PC-9 (cell line): ENCODE results near the gene SLC36A3. TPM values are rescaled to one million over a fixed set of nuclear protein-coding genes. Genes with fewer than 3 reads are reported as not detected.

Experiments
- BruUV-seq: library from RNA; stranded (reverse); fragments of 400-500 nt; replicated peaks from 2 replicates; lab custom pipeline; 2021; lab: Mats Ljungman, UMichigan
- CTCF ChIA-PET: fragments of 300-600 bp; sonication (Branson Sonifier 250); formaldehyde crosslinking; loops from one replicate; lab custom pipeline; 2022; ENCODE audit warnings: antibody characterized with exemption; lab: Charles Lee
- POLR2A ChIA-PET: fragments of 300-600 bp; sonication (Branson Sonifier 250); formaldehyde crosslinking; loops from one replicate; lab custom pipeline; 2022; ENCODE audit warnings: antibody characterized with exemption; ENCODE audit not compliant: unreplicated experiment; lab: Charles Lee
- DNase-seq, 2 experiments: peaks; one replicate each; pipeline versions ENCODE4 v3.0.0 to v3.0.0-alpha.2; 2015 to 2022; ENCODE audit warnings: mixed read lengths in 1 of 2
- H2AFZ ChIP-seq: fragments of 200-600 bp; sonication (generic); 2 replicates; pipeline ENCODE4 v1.8.1; 2017; ENCODE audit warnings: antibody characterized with exemption
- H3F3A ChIP-seq: fragments of 200-600 bp; sonication (generic); 2 replicates; pipeline ENCODE4 v1.8.1; 2017; ENCODE audit warnings: antibody characterized with exemption, mild to moderate bottlenecking, low read depth; ENCODE audit not compliant: insufficient read depth
- H3K27ac ChIP-seq: fragments of 200-600 bp; sonication (generic); 2 replicates; pipeline ENCODE4 v1.6.1; 2016; ENCODE audit warnings: mixed run types
- H3K27me3 ChIP-seq: fragments of 200-600 bp; sonication (generic); 2 replicates; pipeline ENCODE4 v1.6.1; 2016; ENCODE audit warnings: low read depth, mixed run types; ENCODE audit not compliant: insufficient read depth
- H3K36me3 ChIP-seq: fragments of 200-600 bp; sonication (generic); 2 replicates; pipeline ENCODE4 v1.6.1; 2016; ENCODE audit warnings: low read depth, mixed run types
- H3K4me1 ChIP-seq: fragments of 200-600 bp; sonication (generic); replicated peaks from 2 replicates; pipeline ENCODE4 v1.6.1; 2016; ENCODE audit warnings: mixed run types; ENCODE audit not compliant: insufficient read depth
- H3K4me2 ChIP-seq: fragments of 200-600 bp; sonication (generic); 2 replicates; pipeline ENCODE4 v1.6.1; 2017; ENCODE audit warnings: mixed run types
- H3K4me3 ChIP-seq: fragments of 200-600 bp; sonication (generic); 2 replicates; pipeline ENCODE4 v1.6.1; 2016; ENCODE audit warnings: mixed run types
- H3K79me2 ChIP-seq: fragments of 200-600 bp; sonication (generic); 2 replicates; pipeline ENCODE4 v1.6.1; 2017; ENCODE audit warnings: low read depth, mixed run types
- H3K9me2 ChIP-seq: fragments of 200-600 bp; sonication (generic); 2 replicates; pipeline ENCODE4 v1.8.1; 2017; ENCODE audit warnings: mild to moderate bottlenecking; ENCODE audit not compliant: insufficient read depth
- H3K9me3 ChIP-seq: fragments of 200-600 bp; sonication (generic); 2 replicates; pipeline ENCODE4 v1.8.1; 2016; ENCODE audit warnings: low read depth; ENCODE audit not compliant: insufficient read depth
- H4K20me1 ChIP-seq: fragments of 200-600 bp; sonication (generic); 2 replicates; pipeline ENCODE4 v1.8.1; 2017; ENCODE audit not compliant: insufficient read depth
- CTCF ChIP-seq: fragments of 200-600 bp; sonication (generic); conservative IDR thresholded peaks from 2 replicates; pipeline ENCODE4 v1.6.1; 2017; ENCODE audit warnings: mixed run types, antibody characterized with exemption, mild to moderate bottlenecking, moderate library complexity
- EZH2 ChIP-seq: fragments of 200-600 bp; sonication (generic); IDR thresholded peaks from 2 replicates; pipeline ENCODE4 v1.8.0; 2017; ENCODE audit warnings: antibody characterized with exemption, low read depth
- intact Hi-C: fragments of 100-400 bp; cut with micrococcal nuclease; formaldehyde crosslinking; loops from one replicate; pipeline ENCODE4 v1.10.0; 2022; ENCODE audit not compliant: unreplicated experiment
- total RNA-seq: library from RNA; stranded (reverse); gene quantifications from 2 replicates; pipeline ENCODE4 v1.2.3, GENCODE V29; 2021

SLC36A3 gene
- total RNA-seq, 1 experiment from 2014 or later = not detected

GRCh38 chr5:151234476-151235238 is 68.9 kb downstream of the SLC36A3 start:
- H2AFZ ChIP-seq = no peak overlapping the region
- no peaks in the 10 kb centered on the region for H3F3A ChIP-seq
- DNase-seq = peak in 1 of 2 experiments; percentile 45
- no peak overlapping the region for H3K27ac ChIP-seq
- POLR2A ChIA-PET = no interaction called here
- H3K79me2 ChIP-seq = no peaks in the 10 kb centered on the region
- H3K9me3 ChIP-seq = no peaks in the 10 kb centered on the region
- H3K4me2 ChIP-seq = no peak overlapping the region
- no peak for TF ChIP-seq CTCF
- no peak for TF ChIP-seq EZH2
- H3K27me3 ChIP-seq = peaks cover 7% of the 10 kb centered on the region; the same call in 1 of the 2 replicates
- intact Hi-C loops = loop anchor here (10.0 kb wide), 2 partner anchors 230 to 430 kb away; no protein-coding TSS in a partner anchor
- CTCF ChIA-PET = no interaction called here
- H4K20me1 ChIP-seq = no peaks in the 10 kb centered on the region
- no TSS peak for BruUV-seq
- H3K4me1 ChIP-seq = no peaks in the 10 kb centered on the region
- H3K9me2 ChIP-seq = no peaks in the 10 kb centered on the region
- H3K4me3 ChIP-seq = no peak overlapping the region
- H3K36me3 ChIP-seq = no peaks in the 10 kb centered on the region

- Histone ChIP-seq H3K9me3 (no peaks in the 10 kb centered on the region), H3K9me2 (no peaks in the 10 kb centered on the region), H3K79me2 (no peaks in the 10 kb centered on the region), H3K4me3 (no peak overlapping the region), H3K4me2 (no peak overlapping the region), H3K4me1 (no peaks in the 10 kb centered on the region), H3K27me3 (peaks cover 10% of the 10 kb centered on the region; the same call in 1 of the 2 replicates), H2AFZ (no peak overlapping the region), H3K27ac (no peak overlapping the region), H3K36me3 (no peaks in the 10 kb centered on the region), H4K20me1 (no peaks in the 10 kb centered on the region), H3F3A (no peaks in the 10 kb centered on the region)
- BruUV-seq = no TSS peak
- no peak for DNase-seq
- no peak for TF ChIP-seq EZH2
- no peak for TF ChIP-seq CTCF
- intact Hi-C loops = loop anchor here (10.0 kb wide), 2 partner anchors 229 to 429 kb away; no protein-coding TSS in a partner anchor
- ChIA-PET POLR2A (no interaction called here), CTCF (no interaction called here)
These were observed 69.9 kb downstream of the SLC36A3 start for GRCh38 chr5:151233616-151234085.

- no peaks in the 10 kb centered on the region for H3K4me1 ChIP-seq
- H3F3A ChIP-seq = no peaks in the 10 kb centered on the region
- no peaks in the 10 kb centered on the region for H3K9me2 ChIP-seq
- POLR2A ChIA-PET = interaction anchor here (0.6 kb wide), 1 partner anchor 21 kb away, joined by 4 read pairs; no protein-coding TSS in a partner anchor
- no peaks in the 10 kb centered on the region for H3K79me2 ChIP-seq
- H3K27me3 ChIP-seq = peaks cover 10% of the 10 kb centered on the region; the same call in 1 of the 2 replicates
- H4K20me1 ChIP-seq = no peaks in the 10 kb centered on the region
- DNase-seq = no peak
- BruUV-seq = no TSS peak
- no peaks in the 10 kb centered on the region for H3K9me3 ChIP-seq
- CTCF ChIA-PET = no interaction called here
- no peak overlapping the region for H3K27ac ChIP-seq
- no peak overlapping the region for H3K4me3 ChIP-seq
- no peaks in the 10 kb centered on the region for H3K36me3 ChIP-seq
- H2AFZ ChIP-seq = no peak overlapping the region
- intact Hi-C loops = loop anchor here (10.0 kb wide), 2 partner anchors 227 to 427 kb away; no protein-coding TSS in a partner anchor
- TF ChIP-seq CTCF = no peak
- no peak for TF ChIP-seq EZH2
- no peak overlapping the region for H3K4me2 ChIP-seq
These were observed 72.2 kb downstream of the SLC36A3 start for GRCh38 chr5:151231359-151231758.
